IMR-90 (cell line): Measurements from ENCODE around the gene SPACA5. TPM values are rescaled to one million over a fixed set of nuclear protein-coding genes. Genes with fewer than 3 reads are reported as not detected.

Experiments used
- ATAC-seq: fragments of 200-7000 bp; cut with Tn5 transposase; 2 replicates; pipeline ENCODE4 v1.9.1; 2020; ENCODE audit warnings: low read depth, mild to moderate bottlenecking, moderate library complexity
- BruUV-seq: library from RNA; stranded (reverse); fragments of 400-500 nt; replicated peaks from 2 replicates; lab custom pipeline; 2021; lab: Mats Ljungman, UMichigan
- CTCF ChIA-PET: fragments of 300-600 bp; formaldehyde crosslinking; extraction: SDS; loops from one replicate; lab custom pipeline; 2021; ENCODE audit warnings: antibody characterized with exemption; lab: Yijun Ruan, JAX
- POLR2A ChIA-PET: fragments of 300-600 bp; sonication (Branson Sonifier 250); formaldehyde crosslinking; loops from one replicate; lab custom pipeline; 2022; ENCODE audit warnings: antibody characterized with exemption; ENCODE audit not compliant: unreplicated experiment; lab: Charles Lee
- DNase-seq: peaks from one replicate; pipeline ENCODE4 v3.0.0; 2013
- H2AFZ ChIP-seq: replicated peaks from 2 replicates; pipeline ENCODE3; 2013; ENCODE audit warnings: low read length, mild to moderate bottlenecking; ENCODE audit not compliant: poor library complexity
- H2AK5ac ChIP-seq: 2 replicates; pipeline ENCODE4 v1.6.1; 2013; ENCODE audit warnings: low read depth, low read length, inconsistent platforms
- H2AK9ac ChIP-seq: replicated peaks from 2 replicates; pipeline ENCODE3; 2013; ENCODE audit warnings: mild to moderate bottlenecking, low read depth, low read length, moderate library complexity; ENCODE audit not compliant: poor library complexity
- H2BK120ac ChIP-seq: 2 replicates; pipeline ENCODE4 v1.6.1; 2013; ENCODE audit warnings: low read depth, low read length, inconsistent platforms
- H2BK15ac ChIP-seq: 3 replicates; pipeline ENCODE4 v1.6.1; 2013; ENCODE audit warnings: low read depth, low read length, inconsistent platforms
- H2BK20ac ChIP-seq: 2 replicates; pipeline ENCODE4 v1.6.1; 2013; ENCODE audit warnings: low read depth, mild to moderate bottlenecking, inconsistent platforms, low read length, moderate library complexity
- H2BK5ac ChIP-seq: 2 replicates; pipeline ENCODE4 v1.6.1; 2013; ENCODE audit warnings: mild to moderate bottlenecking, low read depth, low read length, inconsistent platforms; ENCODE audit not compliant: poor library complexity, severe bottlenecking
- H3K14ac ChIP-seq: replicated peaks from 2 replicates; pipeline ENCODE4 v1.6.1; 2013; ENCODE audit warnings: low read depth, low read length, inconsistent platforms
- H3K18ac ChIP-seq: 2 replicates; pipeline ENCODE4 v1.6.1; 2013; ENCODE audit warnings: low read depth, low read length, control low read depth
- H3K23ac ChIP-seq: 2 replicates; pipeline ENCODE4 v1.6.1; 2013; ENCODE audit warnings: low read depth, low read length, inconsistent platforms
- H3K27ac ChIP-seq: 2 replicates; pipeline ENCODE4 v1.5.1; 2013; ENCODE audit warnings: mild to moderate bottlenecking, control low read depth, low read length; ENCODE audit not compliant: insufficient read depth
- H3K27me3 ChIP-seq: 2 replicates; pipeline ENCODE4 v1.6.1; 2013; ENCODE audit warnings: low read length; ENCODE audit not compliant: control insufficient read depth, insufficient read depth
- H3K36me3 ChIP-seq: 2 replicates; pipeline ENCODE4 v1.6.1; 2013; ENCODE audit warnings: low read length, mixed read lengths; ENCODE audit not compliant: control insufficient read depth, insufficient read depth
- H3K4ac ChIP-seq: 2 replicates; pipeline ENCODE4 v1.6.1; 2013; ENCODE audit warnings: low read depth, low read length, inconsistent platforms
- H3K4me1 ChIP-seq: 2 replicates; pipeline ENCODE4 v1.6.1; 2013; ENCODE audit warnings: low read length, mixed read lengths; ENCODE audit not compliant: control insufficient read depth, insufficient read depth
- H3K4me2 ChIP-seq: 2 replicates; pipeline ENCODE4 v1.6.1; 2013; ENCODE audit warnings: low read depth, mild to moderate bottlenecking, control low read depth, low read length, moderate library complexity
- H3K4me3 ChIP-seq: 2 replicates; pipeline ENCODE4 v1.5.1; 2013; ENCODE audit warnings: low read depth, mild to moderate bottlenecking, control low read depth, low read length, moderate library complexity; ENCODE audit not compliant: insufficient read depth
- H3K56ac ChIP-seq: 2 replicates; pipeline ENCODE4 v1.6.1; 2013; ENCODE audit warnings: low read length, inconsistent platforms; ENCODE audit not compliant: insufficient read depth; ENCODE audit errors: extremely low read depth
- H3K79me1 ChIP-seq, 2 experiments: 2 replicates each; pipeline ENCODE4 v1.6.1; 2013; ENCODE audit warnings: low read length in 2 of 2, inconsistent platforms in 1 of 2, low read depth in 1 of 2
- H3K9ac ChIP-seq: 2 replicates; pipeline ENCODE4 v1.6.1; 2013; ENCODE audit warnings: low read depth, low read length, control low read depth
- H3K9me1 ChIP-seq: 2 replicates; pipeline ENCODE4 v1.6.1; 2013; ENCODE audit warnings: low read length, inconsistent platforms; ENCODE audit not compliant: insufficient read depth
- H3K9me3 ChIP-seq: 2 replicates; pipeline ENCODE4 v1.6.1; 2013; ENCODE audit warnings: low read length; ENCODE audit not compliant: control insufficient read depth, insufficient read depth
- H4K20me1 ChIP-seq: 2 replicates; pipeline ENCODE4 v1.6.1; 2013; ENCODE audit warnings: low read length, inconsistent platforms; ENCODE audit not compliant: insufficient read depth
- H4K5ac ChIP-seq: 2 replicates; pipeline ENCODE4 v1.6.1; 2013; ENCODE audit warnings: mild to moderate bottlenecking, low read depth, low read length, control low read depth
- H4K8ac ChIP-seq, 2 experiments: 2 replicates each; pipeline ENCODE4 v1.6.1; 2013; ENCODE audit warnings: low read depth in 2 of 2, low read length in 2 of 2, control low read depth in 1 of 2, inconsistent platforms in 1 of 2
- H4K91ac ChIP-seq: 2 replicates; pipeline ENCODE4 v1.6.1; 2013; ENCODE audit warnings: low read depth, low read length, inconsistent platforms; ENCODE audit not compliant: insufficient read depth
- FOS ChIP-seq: fragments of 150-350 bp; IDR thresholded peaks from 2 replicates; pipeline ENCODE4 v1.6.1; 2016; ENCODE audit warnings: low read depth, low read length
- NFE2L2 ChIP-seq: fragments of 150-350 bp; IDR thresholded peaks from 2 replicates; pipeline ENCODE4 v1.6.1; 2016; ENCODE audit warnings: low read depth, mild to moderate bottlenecking, low read length
- POLR2A ChIP-seq: IDR thresholded peaks from 2 replicates; pipeline ENCODE4 v1.6.1; 2012; ENCODE audit warnings: mild to moderate bottlenecking, low read depth, low read length
- WGBS, 2 experiments: methylation state at CpG; one replicate each; pipeline versions ENCODE4 v1.1.5 to v1.1.7; 2013; ENCODE audit warnings: missing lambda C conversion rate in 2 of 2; ENCODE audit not compliant: insufficient read length in 1 of 2; ENCODE audit errors: extremely low coverage in 2 of 2; 5-methylcytosine and 5-hydroxymethylcytosine counted together
- dilution Hi-C: fragments of 300-500 bp; cut with HindIII; formaldehyde crosslinking; loops from one replicate; pipeline ENCODE4 v1.14.3; 2018; ENCODE audit warnings: low sequenced_read_pairs; ENCODE audit not compliant: unreplicated experiment
- in situ Hi-C: fragments of 300-500 bp; cut with MboI; formaldehyde crosslinking; loops from 3 replicates; pipeline ENCODE4 v1.14.3; 2019; ENCODE audit warnings: low sequenced_read_pairs, inconsistent platforms, mixed read lengths
- intact Hi-C: fragments of 100-400 bp; cut with micrococcal nuclease; formaldehyde crosslinking; loops from 2 replicates; pipeline ENCODE4 v1.10.0; 2022
- polyA plus RNA-seq, 3 experiments: library from polyadenylated mRNA; depleted of rRNA; stranded (reverse); fragments of >200 nt; gene quantifications; 2 replicates each; pipeline ENCODE4 v1.2.3, GENCODE V29; 2012; ENCODE audit warnings: low replicate concordance in 1 of 3
- total RNA-seq: library from RNA; depleted of rRNA; stranded (reverse); fragments of >200 nt; gene quantifications from 2 replicates; pipeline ENCODE4 v1.2.3, GENCODE V29; 2012
- TF ChIP-seq, protein P1 (sequence below): conservative IDR thresholded peaks from 2 replicates; pipeline ENCODE4 v1.5.1; 2012; ENCODE audit warnings: mild to moderate bottlenecking, low read depth, low read length, improper control_type of control experiment

SPACA5 gene
- total and polyA plus RNA-seq, 2 of the 4 experiments (the other 2 are of a cell fraction) = not detected

DNA sequence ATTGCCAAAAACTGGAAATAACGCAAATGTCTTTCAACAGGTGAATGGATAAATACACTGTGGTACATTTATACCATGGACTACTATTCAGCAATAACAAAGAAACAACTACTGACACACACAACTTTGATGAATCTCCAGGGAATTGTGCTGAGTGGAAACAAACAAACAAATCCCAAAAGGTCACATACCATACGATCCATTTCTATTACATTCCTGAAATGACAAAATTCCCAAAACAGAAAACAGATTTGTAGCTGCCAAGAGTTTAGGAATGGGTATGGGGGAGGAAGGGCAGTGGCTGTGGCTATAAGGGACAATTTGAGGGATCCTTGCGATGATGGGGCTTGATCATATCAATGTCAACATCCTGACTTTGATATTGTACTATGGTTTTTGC is 5.5 kb upstream of the SPACA5 start:
- H2AK9ac ChIP-seq = no peak overlapping the region
- DNase-seq (no peak), ATAC-seq (no peak)
- dilution Hi-C loops (no loop called here), in situ Hi-C loops (no loop called here), intact Hi-C loops (no loop called here)
- no peaks in the 10 kb centered on the region for H3K27me3 ChIP-seq
- ChIA-PET CTCF (no interaction called here), POLR2A (no interaction called here)
- no peak overlapping the region for H2AK5ac ChIP-seq
- no peak overlapping the region for H3K23ac ChIP-seq
- TF ChIP-seq FOS (no peak), POLR2A (no peak), NFE2L2 (no peak)
- TF ChIP-seq, protein P1, sequence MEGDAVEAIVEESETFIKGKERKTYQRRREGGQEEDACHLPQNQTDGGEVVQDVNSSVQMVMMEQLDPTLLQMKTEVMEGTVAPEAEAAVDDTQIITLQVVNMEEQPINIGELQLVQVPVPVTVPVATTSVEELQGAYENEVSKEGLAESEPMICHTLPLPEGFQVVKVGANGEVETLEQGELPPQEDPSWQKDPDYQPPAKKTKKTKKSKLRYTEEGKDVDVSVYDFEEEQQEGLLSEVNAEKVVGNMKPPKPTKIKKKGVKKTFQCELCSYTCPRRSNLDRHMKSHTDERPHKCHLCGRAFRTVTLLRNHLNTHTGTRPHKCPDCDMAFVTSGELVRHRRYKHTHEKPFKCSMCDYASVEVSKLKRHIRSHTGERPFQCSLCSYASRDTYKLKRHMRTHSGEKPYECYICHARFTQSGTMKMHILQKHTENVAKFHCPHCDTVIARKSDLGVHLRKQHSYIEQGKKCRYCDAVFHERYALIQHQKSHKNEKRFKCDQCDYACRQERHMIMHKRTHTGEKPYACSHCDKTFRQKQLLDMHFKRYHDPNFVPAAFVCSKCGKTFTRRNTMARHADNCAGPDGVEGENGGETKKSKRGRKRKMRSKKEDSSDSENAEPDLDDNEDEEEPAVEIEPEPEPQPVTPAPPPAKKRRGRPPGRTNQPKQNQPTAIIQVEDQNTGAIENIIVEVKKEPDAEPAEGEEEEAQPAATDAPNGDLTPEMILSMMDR = no peak
- no peak overlapping the region for H3K4ac ChIP-seq
- H2BK15ac ChIP-seq = no peak overlapping the region
- no peak overlapping the region for H3K4me2 ChIP-seq
- H3K14ac ChIP-seq = no peak overlapping the region
- peaks cover 2% of the 10 kb centered on the region; the same call in 1 of the 2 replicates for H3K4me1 ChIP-seq
- no peak overlapping the region for H3K9ac ChIP-seq
- H2AFZ ChIP-seq = no peak overlapping the region
- H4K8ac ChIP-seq = no peak overlapping the region
- no peak overlapping the region for H3K56ac ChIP-seq
- no peaks in the 10 kb centered on the region for H3K9me1 ChIP-seq
- no peak overlapping the region for H4K91ac ChIP-seq
- no CpG with 5 or more reads among the region's 3 CpGs for WGBS, 2 experiments
- H4K20me1 ChIP-seq = no peaks in the 10 kb centered on the region
- H4K5ac ChIP-seq = no peak overlapping the region
- H2BK5ac ChIP-seq = no peak overlapping the region
- H3K9me3 ChIP-seq = 0 out of 2 replicates have a peak, but pooled peaks cover 2% of the 10 kb centered on the region
- H3K4me3 ChIP-seq = no peak overlapping the region
- H3K27ac ChIP-seq = no peak overlapping the region
- H2BK120ac ChIP-seq = no peak overlapping the region
- no peak overlapping the region for H2BK20ac ChIP-seq
- no peaks in the 10 kb centered on the region for H3K36me3 ChIP-seq
- H3K79me1 ChIP-seq = peaks cover 0 to 10% of the 10 kb centered on the region in 2 experiments; a peak in 1 of 4 replicates
- no peak overlapping the region for H3K18ac ChIP-seq
- BruUV-seq = no TSS peak
